Lower lobe of right lung (tissue), 2 donors: ENCODE measurements around the gene ACTL6B. TPM values are rescaled to one million over a fixed set of nuclear protein-coding genes. Genes with fewer than 3 reads are reported as not detected.

Experiments used
- ATAC-seq, 2 donors: fragments of 200-7000 bp; cut with Tn5 transposase; one replicate each; pipeline ENCODE4 v1.9.1; 2020 to 2022; ENCODE audit warnings: mild to moderate bottlenecking in 2 of 2, moderate library complexity in 2 of 2
- DNase-seq: peaks from one replicate; pipeline ENCODE4 v3.0.0-alpha.2; 2020
- H3K27ac ChIP-seq: fragments of 200-600 bp; one replicate; pipeline ENCODE4 v1.8.0; 2022
- H3K27me3 ChIP-seq: fragments of 200-600 bp; one replicate; pipeline ENCODE4 v1.8.0; 2022; ENCODE audit warnings: low read depth
- H3K36me3 ChIP-seq: fragments of 200-600 bp; one replicate; pipeline ENCODE4 v1.8.0; 2022; ENCODE audit warnings: mild to moderate bottlenecking
- H3K4me1 ChIP-seq: fragments of 200-600 bp; one replicate; pipeline ENCODE4 v1.8.0; 2022
- H3K4me3 ChIP-seq: fragments of 200-600 bp; one replicate; pipeline ENCODE4 v1.8.0; 2022; ENCODE audit warnings: mild to moderate bottlenecking
- H3K9me3 ChIP-seq: fragments of 200-600 bp; one replicate; pipeline ENCODE4 v1.8.0; 2022
- intact Hi-C: fragments of 100-400 bp; cut with DNase I; formaldehyde crosslinking; loops from one replicate; pipeline ENCODE4 v1.11.0; 2022
- total RNA-seq: library from RNA; stranded (reverse); fragmentation: NEBNext Ultra II Directional; extraction: Animal tissue kit (Norgen Biotek cat#: 25700); gene quantifications from one replicate; pipeline ENCODE4 v1.2.1, GENCODE V29; 2021
- TF ChIP-seq, protein P1 (sequence below): fragments of 200-600 bp; IDR thresholded peaks from one replicate; pipeline ENCODE4 v1.8.0; 2022; ENCODE audit warnings: antibody characterized with exemption, mild to moderate bottlenecking
- donor health status: DM: no; HTN: yes; CAD: no; lungs with severe emphysema.

Gene ACTL6B
- total RNA-seq, 1 donor from 2014 or later = not detected

DNA sequence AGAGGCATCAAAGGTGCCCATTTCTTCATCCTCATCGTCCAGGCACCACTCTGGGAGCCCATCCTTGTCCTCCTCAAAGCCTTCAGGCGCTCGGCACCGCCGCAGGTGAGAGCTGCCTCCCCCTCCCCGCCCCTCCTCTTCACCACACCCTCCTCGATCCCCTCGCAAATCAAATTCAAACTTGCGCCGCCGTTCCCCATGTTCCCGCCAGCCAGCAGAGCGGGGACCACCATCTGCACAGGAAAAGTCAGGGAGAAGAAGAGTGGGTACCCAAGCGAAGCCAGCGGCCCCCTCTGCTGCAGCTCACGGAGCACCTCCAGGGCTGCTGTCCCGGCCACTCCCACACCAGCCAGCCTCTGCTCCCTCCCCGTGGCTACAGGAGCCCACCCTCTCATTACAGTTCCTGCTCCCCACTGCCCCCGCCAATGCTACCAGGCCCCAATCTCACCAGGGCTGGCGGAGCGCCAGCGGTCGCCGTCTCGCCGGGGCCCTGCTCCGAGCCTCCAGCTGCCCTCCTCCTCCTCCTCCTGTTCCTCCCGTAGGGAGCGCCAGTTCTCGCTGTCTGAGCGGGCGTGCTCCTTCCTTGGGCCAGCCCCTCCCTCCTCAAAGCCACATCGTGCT is 30.1 kb upstream of the ACTL6B start:
- TF ChIP-seq, protein P1, sequence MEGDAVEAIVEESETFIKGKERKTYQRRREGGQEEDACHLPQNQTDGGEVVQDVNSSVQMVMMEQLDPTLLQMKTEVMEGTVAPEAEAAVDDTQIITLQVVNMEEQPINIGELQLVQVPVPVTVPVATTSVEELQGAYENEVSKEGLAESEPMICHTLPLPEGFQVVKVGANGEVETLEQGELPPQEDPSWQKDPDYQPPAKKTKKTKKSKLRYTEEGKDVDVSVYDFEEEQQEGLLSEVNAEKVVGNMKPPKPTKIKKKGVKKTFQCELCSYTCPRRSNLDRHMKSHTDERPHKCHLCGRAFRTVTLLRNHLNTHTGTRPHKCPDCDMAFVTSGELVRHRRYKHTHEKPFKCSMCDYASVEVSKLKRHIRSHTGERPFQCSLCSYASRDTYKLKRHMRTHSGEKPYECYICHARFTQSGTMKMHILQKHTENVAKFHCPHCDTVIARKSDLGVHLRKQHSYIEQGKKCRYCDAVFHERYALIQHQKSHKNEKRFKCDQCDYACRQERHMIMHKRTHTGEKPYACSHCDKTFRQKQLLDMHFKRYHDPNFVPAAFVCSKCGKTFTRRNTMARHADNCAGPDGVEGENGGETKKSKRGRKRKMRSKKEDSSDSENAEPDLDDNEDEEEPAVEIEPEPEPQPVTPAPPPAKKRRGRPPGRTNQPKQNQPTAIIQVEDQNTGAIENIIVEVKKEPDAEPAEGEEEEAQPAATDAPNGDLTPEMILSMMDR = no peak
- Histone ChIP-seq H3K27ac (no peak overlapping the region), H3K4me1 (peaks cover 13% of the 10 kb centered on the region), H3K36me3 (peaks cover 78% of the 10 kb centered on the region), H3K4me3 (no peak overlapping the region), H3K9me3 (no peaks in the 10 kb centered on the region), H3K27me3 (no peaks in the 10 kb centered on the region)
- DNase-seq (no peak), ATAC-seq (no peak)
- intact Hi-C loops = no loop called here

DNA sequence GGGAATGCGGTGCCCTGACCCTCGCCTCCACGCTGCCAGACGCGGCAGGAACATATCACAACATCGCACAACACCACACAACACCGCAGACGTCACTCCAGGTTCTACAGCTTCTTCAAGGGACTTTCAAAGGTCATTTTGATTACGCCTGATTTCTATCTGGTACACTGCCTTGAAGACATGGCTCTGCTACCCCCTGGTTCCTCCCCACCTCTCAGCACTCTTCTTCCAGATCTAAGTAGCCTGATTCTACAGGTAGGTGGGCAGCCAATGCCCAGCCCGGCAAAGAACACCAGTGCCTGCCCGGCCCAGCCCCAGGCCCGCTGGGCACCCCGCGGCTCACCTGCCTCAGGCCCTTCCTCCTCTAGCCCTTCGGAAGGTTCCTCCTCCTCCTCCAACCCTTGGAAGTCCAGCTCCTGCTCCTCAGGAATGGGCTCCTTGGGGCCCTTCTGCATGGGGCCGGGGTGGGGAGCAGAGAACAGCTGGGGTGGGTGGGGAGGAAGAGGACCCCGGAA is 29.4 kb upstream of the ACTL6B start:
- TF ChIP-seq, protein P1 = no peak
- Histone ChIP-seq H3K27ac (no peak overlapping the region), H3K27me3 (no peaks in the 10 kb centered on the region), H3K36me3 (peaks cover 85% of the 10 kb centered on the region), H3K9me3 (no peaks in the 10 kb centered on the region), H3K4me1 (peaks cover 9% of the 10 kb centered on the region), H3K4me3 (no peak overlapping the region)
- ATAC-seq (no peak), DNase-seq (no peak)
- intact Hi-C loops = no loop called here

DNA sequence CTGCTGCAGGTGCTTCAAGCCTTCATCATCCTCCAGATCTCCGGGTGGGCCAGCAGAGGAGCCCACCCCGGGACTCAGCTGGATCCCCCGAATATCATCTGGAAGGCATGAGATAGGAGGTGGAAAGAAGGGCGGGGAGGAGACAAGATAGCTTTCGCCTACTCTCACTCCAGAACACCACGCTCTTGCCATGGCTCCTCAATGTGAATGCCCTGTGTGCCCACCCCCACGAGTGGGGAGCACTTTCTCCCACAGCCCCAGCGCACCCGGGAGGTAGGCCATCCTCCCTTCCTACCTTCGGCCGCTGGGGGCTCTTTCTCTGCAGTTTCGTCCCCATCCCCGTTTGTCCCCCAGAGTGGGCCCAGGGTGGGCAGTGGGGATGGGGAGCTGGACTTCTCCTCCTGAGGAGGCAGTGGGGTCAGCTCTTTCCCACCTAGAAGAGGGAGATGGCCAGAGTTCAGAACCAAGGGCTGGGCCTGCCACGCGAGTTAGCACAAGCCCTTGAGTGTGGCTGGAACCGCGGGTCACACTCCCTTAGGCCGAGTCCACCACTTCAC is 28.9 kb upstream of the ACTL6B start:
- Histone ChIP-seq H3K27ac (no peak overlapping the region), H3K9me3 (no peaks in the 10 kb centered on the region), H3K4me3 (no peak overlapping the region), H3K4me1 (peaks cover 14% of the 10 kb centered on the region), H3K36me3 (peaks cover 90% of the 10 kb centered on the region), H3K27me3 (no peaks in the 10 kb centered on the region)
- no peak for DNase-seq
- TF ChIP-seq, protein P1 = no peak
- intact Hi-C loops = no loop called here
- ATAC-seq = no peak

DNA sequence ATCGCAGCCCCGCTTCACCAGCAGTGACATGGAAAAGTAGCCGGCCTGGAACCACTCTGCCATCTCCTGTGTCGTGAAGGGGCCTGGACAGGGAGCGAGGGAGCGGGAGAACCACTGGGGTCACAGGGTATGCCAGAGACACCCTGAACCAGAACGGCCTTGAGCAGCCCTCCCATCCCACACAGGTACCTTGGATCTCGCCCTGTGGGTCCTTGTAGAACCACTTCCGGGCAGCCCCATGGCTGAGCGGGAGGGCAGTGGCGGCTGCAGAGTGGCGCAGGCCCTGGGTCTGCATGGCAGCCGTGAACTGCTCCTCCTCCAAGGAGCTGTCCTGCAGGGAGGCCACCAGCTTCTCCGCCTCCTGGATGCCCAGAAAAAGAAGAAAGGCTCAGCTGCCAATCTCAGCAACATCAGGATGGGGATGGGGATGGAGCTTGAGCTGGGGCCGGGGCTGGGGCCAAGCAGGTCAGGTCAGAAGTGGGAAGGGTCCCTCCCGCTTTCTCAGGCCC is 28.3 kb upstream of the ACTL6B start:
- intact Hi-C loops = no loop called here
- TF ChIP-seq, protein P1 = no peak

DNA sequence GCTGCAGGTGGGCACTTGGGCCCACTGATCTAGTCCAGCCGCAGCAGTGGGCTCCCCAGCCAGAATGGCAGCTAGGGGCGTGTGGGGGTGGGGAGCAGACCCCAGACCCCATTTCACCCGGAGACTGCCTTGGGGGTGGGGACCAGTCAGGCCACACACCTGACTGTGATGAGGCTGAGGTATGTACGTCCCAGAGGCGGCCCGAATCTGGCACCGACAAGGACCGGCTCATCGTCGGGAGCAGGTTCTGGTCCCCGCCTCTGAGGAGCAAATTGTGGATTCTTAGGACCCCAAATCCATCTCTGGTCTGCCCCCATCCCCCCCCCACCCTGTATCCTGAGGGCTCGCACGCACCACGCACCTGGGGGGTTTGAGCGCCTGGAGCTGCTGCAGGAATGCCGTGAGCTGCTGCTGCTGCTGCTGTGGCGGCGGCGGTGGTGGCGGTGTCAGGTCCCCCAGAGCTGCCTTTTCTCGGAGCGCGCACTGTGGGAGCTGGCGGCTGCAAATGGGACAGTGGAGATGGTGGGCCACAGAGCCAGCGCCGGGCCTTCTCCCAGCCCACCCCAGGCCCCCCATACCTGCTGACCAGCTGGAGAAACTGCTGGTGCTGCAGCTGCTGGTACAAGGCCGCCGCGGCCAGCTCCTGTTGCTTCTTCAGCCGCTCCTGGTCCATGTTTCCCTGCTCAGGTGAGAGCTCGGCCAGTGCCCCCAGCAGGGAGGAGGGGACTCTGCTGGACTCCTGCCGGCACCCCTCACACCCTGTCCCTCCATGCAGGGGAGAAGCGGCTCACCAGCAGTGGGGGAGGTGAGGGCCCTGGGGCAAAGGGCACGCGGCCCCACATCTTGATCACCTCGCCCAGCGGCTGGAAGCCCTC is 27.6 kb upstream of the ACTL6B start:
- Histone ChIP-seq H3K27me3 (no peaks in the 10 kb centered on the region), H3K4me1 (peaks cover 18% of the 10 kb centered on the region), H3K4me3 (no peak overlapping the region), H3K27ac (no peak overlapping the region), H3K9me3 (no peaks in the 10 kb centered on the region), H3K36me3 (peaks cover 100% of the 10 kb centered on the region)
- DNase-seq (no peak), ATAC-seq (no peak)
- TF ChIP-seq, protein P1 = no peak
- intact Hi-C loops = no loop called here

More for the DNA sequence above, 28.3 kb upstream of the ACTL6B start:
- H3K4me1 ChIP-seq = peaks cover 19% of the 10 kb centered on the region
- no peak overlapping the region for H3K27ac ChIP-seq
- H3K4me3 ChIP-seq = no peak overlapping the region
- no peaks in the 10 kb centered on the region for H3K9me3 ChIP-seq
- ATAC-seq = no peak
- H3K36me3 ChIP-seq = peaks cover 96% of the 10 kb centered on the region
- no peaks in the 10 kb centered on the region for H3K27me3 ChIP-seq
- DNase-seq = no peak
